ENCODE results near the gene OR2A12.
"Not testable (repeated sequence)": the region's sequence is repeated elsewhere in the genome, so short reads cannot be mapped to it uniquely, and the experiment has no call there.

Gene OR2A12, protein sequence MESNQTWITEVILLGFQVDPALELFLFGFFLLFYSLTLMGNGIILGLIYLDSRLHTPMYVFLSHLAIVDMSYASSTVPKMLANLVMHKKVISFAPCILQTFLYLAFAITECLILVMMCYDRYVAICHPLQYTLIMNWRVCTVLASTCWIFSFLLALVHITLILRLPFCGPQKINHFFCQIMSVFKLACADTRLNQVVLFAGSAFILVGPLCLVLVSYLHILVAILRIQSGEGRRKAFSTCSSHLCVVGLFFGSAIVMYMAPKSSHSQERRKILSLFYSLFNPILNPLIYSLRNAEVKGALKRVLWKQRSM

GRCh38 chr7:144085978-144086377 is at the start of gene OR2A12:
TSS of gene OR2A12 (plus strand) at chr7:144086278. CDS start at chr7:144095108, 8,830 bp downstream.
- DNase-seq (ENCODE audit: low read depth in 3 of 3, low spot score in 1 of 3) = no peak

- no peak for DNase-seq (ENCODE audit: low read depth in 3 of 3, low spot score in 1 of 3)
Observed at GRCh38 chr7:144036302-144036885, 49.7 kb upstream of the OR2A12 start.

DNA sequence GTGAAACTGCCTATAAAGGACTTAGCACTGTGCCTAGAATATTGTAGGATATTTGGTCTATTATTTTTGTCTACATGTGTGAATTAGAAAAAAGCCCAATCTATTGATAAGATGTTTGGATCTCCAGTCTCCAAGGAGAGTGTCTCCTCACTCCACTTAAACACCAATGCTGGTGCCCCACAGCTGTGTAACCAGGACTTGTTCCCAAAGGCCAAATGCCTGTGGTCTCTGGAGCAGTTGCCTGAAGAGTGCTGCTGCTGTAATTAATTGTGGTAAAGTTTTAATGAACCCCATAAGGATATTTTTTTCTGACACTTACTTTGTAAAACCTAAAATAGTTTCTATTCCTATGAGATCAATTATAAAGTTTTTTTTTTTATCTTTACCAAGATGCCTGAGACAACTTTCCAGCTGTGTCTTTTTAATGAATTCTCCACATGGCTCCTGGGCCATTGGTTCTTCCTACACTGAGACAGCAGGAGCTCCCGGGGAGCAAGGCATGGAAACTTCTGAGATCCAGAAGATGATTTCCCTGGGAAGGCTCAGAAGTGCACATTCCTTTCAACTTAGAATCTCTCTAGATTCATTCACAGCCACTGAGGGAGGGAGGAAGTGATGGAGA is 48.6 kb upstream of the OR2A12 start:
- DNase-seq (ENCODE audit: low read depth in 3 of 3, low spot score in 1 of 3) = no peak

DNA sequence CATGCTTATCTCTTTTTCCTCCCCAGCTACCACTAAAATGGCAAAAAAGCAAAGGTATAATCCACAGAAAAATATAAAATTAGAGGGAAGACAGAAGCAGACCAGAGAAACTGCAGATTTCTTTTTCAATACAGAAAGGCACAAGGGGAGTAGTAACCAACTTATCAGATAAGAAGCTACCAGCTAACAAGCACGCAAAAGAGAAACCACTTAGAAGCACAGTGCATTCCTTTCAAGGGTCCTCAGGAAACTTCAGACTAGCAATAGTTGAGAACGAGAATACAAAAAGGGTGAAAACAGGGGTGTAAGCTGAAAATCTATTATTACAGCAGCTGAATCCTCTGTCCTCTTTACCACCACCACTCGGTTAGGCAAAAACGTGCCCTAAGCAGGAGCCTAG is 47.2 kb upstream of the OR2A12 start:
- DNase-seq (ENCODE audit: low read depth in 3 of 3, low spot score in 1 of 3) = no peak

GRCh38 chr7:144048648-144049047 is 37.4 kb upstream of the OR2A12 start, which contains the start of gene OR2A5:
TSS of gene OR2A5 (plus strand) at chr7:144048948. CDS start at chr7:144050402, 1,454 bp downstream.
- no peak for DNase-seq (ENCODE audit: low read depth in 3 of 3, low spot score in 1 of 3)

DNA sequence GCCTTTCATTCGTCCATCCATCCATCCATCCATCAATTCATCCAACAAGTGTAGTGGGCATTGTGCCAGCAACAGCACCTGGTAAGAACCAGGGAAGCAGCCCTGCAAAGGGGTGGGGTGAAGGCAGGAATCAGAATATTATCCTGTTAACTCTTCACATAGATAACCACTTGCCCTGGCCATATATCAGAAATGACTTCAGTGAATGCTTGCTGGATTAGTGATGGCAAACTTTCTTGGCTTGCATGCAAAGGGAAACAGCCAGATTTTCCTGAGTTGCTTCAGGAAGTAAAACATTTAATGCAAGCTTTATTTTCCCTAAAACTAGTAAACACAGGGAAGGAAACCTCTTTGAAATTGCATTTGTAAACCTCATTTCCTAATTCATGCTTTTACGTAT is 36.6 kb upstream of the OR2A12 start:
- DNase-seq (ENCODE audit: low read depth in 3 of 3, low spot score in 1 of 3) = no peak

GRCh38 chr7:144050093-144050492 is 36.0 kb upstream of the OR2A12 start:
- no peak for DNase-seq (ENCODE audit: low read depth in 3 of 3, low spot score in 1 of 3)

DNA sequence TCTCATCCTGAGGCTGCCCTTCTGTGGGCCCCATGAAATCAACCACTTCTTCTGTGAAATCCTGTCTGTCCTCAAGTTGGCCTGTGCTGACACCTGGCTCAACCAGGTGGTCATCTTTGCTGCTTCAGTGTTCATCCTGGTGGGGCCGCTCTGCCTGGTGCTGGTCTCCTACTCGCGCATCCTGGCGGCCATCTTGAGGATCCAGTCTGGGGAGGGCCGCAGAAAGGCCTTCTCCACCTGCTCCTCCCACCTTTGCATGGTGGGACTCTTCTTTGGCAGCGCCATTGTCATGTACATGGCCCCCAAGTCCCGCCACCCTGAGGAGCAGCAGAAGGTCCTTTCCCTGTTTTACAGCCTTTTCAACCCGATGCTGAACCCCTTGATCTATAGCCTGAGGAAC is 35.2 kb upstream of the OR2A12 start:
- DNase-seq (ENCODE audit: low read depth in 3 of 3, low spot score in 1 of 3) = not testable (repeated sequence)

DNA sequence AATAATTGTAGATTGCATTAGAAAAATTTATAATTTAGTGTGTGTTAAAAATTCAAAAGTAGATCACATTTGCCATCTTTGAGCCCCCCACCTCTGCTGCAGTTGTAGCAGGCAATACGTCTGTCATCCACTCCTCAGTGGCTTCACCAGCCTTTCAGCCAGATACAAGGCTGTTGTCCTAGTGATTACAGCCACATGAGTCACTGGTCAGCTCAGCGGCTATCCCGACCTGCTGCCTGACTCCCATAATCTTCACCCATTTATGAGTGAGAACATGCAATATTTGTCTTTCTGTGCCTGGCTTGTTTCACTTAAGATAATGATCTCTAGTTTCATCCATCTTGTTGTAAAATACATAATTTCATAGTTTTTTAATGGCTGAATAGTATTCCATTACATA is 28.1 kb upstream of the OR2A12 start:
- no peak for DNase-seq (ENCODE audit: low read depth in 3 of 3, low spot score in 1 of 3)

DNA sequence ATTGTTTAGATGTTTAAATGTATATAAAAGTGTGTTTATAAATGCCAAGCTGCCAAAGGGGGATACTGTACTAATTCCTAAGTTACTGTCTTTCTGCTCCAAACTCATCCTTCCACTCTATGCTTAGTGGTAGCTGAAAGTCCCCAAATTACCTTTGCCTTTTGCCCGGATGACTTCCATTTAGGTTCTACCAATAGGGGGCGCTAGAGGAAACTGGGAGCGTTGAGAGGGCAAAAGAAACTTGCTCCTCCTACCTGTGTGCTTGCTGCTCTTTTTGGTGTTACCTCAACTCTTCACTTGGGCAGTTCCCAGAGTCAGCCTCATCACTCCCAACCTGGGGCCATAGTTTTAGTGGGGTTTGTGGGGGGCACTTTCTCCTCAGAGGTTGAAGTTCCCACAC is 22.4 kb upstream of the OR2A12 start:
- DNase-seq (ENCODE audit: low read depth in 3 of 3, low spot score in 1 of 3) = no peak

GRCh38 chr7:144069511-144069910 is 16.6 kb upstream of the OR2A12 start, which contains the start of gene OR2A25:
TSS of gene OR2A25 (plus strand) at chr7:144069811. CDS start at chr7:144074220, 4,409 bp downstream.
- DNase-seq (ENCODE audit: low read depth in 3 of 3, low spot score in 1 of 3) = no peak

- DNase-seq (ENCODE audit: low read depth in 3 of 3, low spot score in 1 of 3) = no peak
Observed at GRCh38 chr7:144069953-144070352, 16.1 kb upstream of the OR2A12 start.

- no peak for DNase-seq (ENCODE audit: low read depth in 3 of 3, low spot score in 1 of 3)
Observed at GRCh38 chr7:144074374-144074773, 11.7 kb upstream of the OR2A12 start.

DNA sequence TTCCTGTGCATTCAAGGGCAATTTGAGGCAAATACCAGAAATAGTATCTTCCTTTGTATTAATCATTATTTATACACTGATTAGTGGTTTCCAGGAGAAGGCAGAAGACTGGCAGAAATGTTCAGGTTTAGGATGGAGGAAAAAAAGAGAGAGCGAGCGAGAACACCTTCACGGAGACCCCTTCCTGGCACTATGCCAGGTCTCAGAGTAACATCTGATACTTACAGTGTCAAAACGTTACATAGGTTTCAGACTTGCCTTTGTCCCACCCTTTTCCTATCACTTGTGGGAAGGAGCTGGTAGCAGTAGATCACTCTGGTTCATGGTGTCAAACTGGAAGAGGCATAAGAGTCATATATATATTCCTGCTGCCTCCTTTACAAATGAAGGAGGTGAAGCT is 652 bp downstream of the OR2A12 start:
- no peak for DNase-seq (ENCODE audit: low read depth in 3 of 3, low spot score in 1 of 3)

- DNase-seq (ENCODE audit: low read depth in 3 of 3, low spot score in 1 of 3) = no peak
Observed at GRCh38 chr7:144087230-144087629, 1.2 kb downstream of the OR2A12 start.

GRCh38 chr7:144090667-144091066 is 4.6 kb downstream of the OR2A12 start:
- no peak for DNase-seq (ENCODE audit: low read depth in 3 of 3, low spot score in 1 of 3)

DNA sequence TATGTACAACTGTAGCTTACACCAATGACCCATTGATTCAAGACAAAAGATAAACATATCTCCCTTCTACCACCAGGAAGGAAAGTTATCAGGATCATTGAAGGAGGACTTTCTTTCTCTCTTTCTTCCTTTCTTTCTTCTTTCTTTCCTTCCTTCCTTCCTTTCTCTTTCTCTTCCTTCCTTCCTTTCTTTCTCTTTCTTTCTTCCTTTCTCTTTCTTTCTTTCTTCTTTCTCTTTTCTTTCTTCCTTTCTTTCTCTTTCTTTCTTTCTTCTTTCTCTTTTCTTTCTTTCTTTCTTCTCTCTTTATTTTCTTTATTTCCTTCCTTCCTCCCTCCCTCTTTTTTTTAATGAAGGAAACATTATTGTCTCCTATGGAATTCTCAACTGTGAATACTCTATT is 12.7 kb downstream of the OR2A12 start:
- DNase-seq (ENCODE audit: low read depth in 3 of 3, low spot score in 1 of 3) = no peak

DNA sequence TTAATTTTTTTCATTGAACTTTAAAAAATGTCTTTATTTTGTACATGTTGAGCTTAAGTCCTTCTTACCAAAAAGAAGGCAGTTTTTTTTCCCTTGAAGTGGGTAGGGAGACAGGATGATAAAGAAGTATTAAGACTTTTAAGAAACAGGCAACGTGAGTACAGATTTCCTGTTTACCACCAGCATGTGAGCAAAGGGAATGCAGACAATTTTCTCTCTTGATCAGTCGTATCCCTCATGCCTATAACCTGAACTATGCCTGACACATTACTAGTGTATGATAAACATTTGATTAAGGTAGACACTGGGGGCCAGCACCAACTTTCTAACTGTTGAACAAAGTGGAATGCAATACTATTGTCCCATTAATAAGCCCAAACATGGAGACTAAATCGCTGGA is 14.5 kb downstream of the OR2A12 start:
- DNase-seq (ENCODE audit: low read depth in 3 of 3, low spot score in 1 of 3) = no peak

GRCh38 chr7:144102041-144102440 is 16.0 kb downstream of the OR2A12 start:
- DNase-seq (ENCODE audit: low read depth in 3 of 3, low spot score in 1 of 3) = no peak

DNA sequence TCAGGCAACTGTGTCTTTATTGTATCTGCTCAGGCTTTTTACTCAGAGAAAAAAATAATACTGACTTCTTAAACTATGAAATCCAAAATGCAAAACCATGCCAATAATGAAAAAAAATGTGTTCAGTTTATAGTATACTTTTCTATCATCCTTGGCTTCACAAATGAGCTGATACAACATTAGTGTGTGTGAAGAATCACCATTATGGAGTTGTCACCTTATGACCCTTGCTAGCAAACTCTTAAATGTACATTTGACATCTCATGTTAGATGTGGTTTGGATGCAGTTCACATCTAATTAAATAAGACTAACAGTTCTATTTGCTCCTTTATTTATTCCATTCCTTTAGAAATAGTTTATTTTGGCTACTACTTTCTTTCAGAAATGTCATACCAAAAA is 19.1 kb downstream of the OR2A12 start:
- DNase-seq (ENCODE audit: low read depth in 3 of 3, low spot score in 1 of 3) = no peak

GRCh38 chr7:144109283-144109682 is 23.2 kb downstream of the OR2A12 start, which contains the start of gene OR2A2:
TSS of gene OR2A2 (plus strand) at chr7:144109583. CDS start at chr7:144109583, 0 bp downstream.
- DNase-seq (ENCODE audit: low read depth in 3 of 3, low spot score in 1 of 3) = no peak

- DNase-seq (ENCODE audit: low read depth in 3 of 3, low spot score in 1 of 3) = no peak
Observed at GRCh38 chr7:144110272-144110671, 24.2 kb downstream of the OR2A12 start.

All from stimulated activated CD4-positive, alpha-beta T cell treated with anti-CD3 and anti-CD28 coated beads, TNF-alpha, amount 100 ng/mL, for 1 hour (primary cell).